Suppressor macrophage treated with lipopolysaccharide for 1 hour (primary cell): ENCODE results near the gene ANKRD33B.
A peak's percentile ranks its signal among the peaks of the same experiment; 100 is the strongest.
"Not testable (repeated sequence)": the region's sequence is repeated elsewhere in the genome, so short reads cannot be mapped to it uniquely, and the experiment has no call there.

Experiments
- DNase-seq, 3 donors: peaks; one replicate each; pipeline ENCODE4 v3.0.0-alpha.2; 2020 to 2022

Gene ANKRD33B

GRCh38 chr5:10563945-10564837, at the start of gene ANKRD33B:
Gene ANKRD33B (plus strand): TSS chr5:10564070. CDS start chr5:10564468, 398 bp downstream.
- peak; percentile 89 to 97 (median 93) for DNase-seq

- not testable (repeated sequence) for DNase-seq
Measured at GRCh38 chr5:10514572-10514971, 49.3 kb upstream of the ANKRD33B start.

GRCh38 chr5:10515492-10515891, 48.4 kb upstream of the ANKRD33B start:
- no peak for DNase-seq

- no peak for DNase-seq
Measured at GRCh38 chr5:10518347-10518746, 45.5 kb upstream of the ANKRD33B start.

GRCh38 chr5:10519729-10520128, 44.1 kb upstream of the ANKRD33B start:
- no peak for DNase-seq

- DNase-seq, result no peak
Measured at GRCh38 chr5:10520706-10521105, 43.2 kb upstream of the ANKRD33B start.

- DNase-seq, result peak in 2 of 3 donors; percentile 27 to 45
Measured at GRCh38 chr5:10521466-10522223, 42.2 kb upstream of the ANKRD33B start.

- no peak for DNase-seq
Measured at GRCh38 chr5:10522224-10522611, 41.7 kb upstream of the ANKRD33B start.

GRCh38 chr5:10524376-10525123, 39.3 kb upstream of the ANKRD33B start:
- DNase-seq, result no peak

- no peak for DNase-seq
Measured at GRCh38 chr5:10525124-10525495, 38.8 kb upstream of the ANKRD33B start.

GRCh38 chr5:10527281-10527950, 36.5 kb upstream of the ANKRD33B start:
- DNase-seq, result no peak

GRCh38 chr5:10528056-10528816, 35.6 kb upstream of the ANKRD33B start:
- no peak for DNase-seq

- no peak for DNase-seq
Measured at GRCh38 chr5:10528827-10529226, 35.0 kb upstream of the ANKRD33B start.

- no peak for DNase-seq
Measured at GRCh38 chr5:10530601-10531320, 33.1 kb upstream of the ANKRD33B start.

- no peak for DNase-seq
Measured at GRCh38 chr5:10532421-10532820, 31.4 kb upstream of the ANKRD33B start.

GRCh38 chr5:10533226-10533625, 30.6 kb upstream of the ANKRD33B start:
- peak in 1 of 3 donors; percentile 30 for DNase-seq

GRCh38 chr5:10534561-10535530, 29.0 kb upstream of the ANKRD33B start:
- no peak for DNase-seq

- no peak for DNase-seq
Measured at GRCh38 chr5:10536511-10536910, 27.4 kb upstream of the ANKRD33B start.

GRCh38 chr5:10536931-10537579, 26.8 kb upstream of the ANKRD33B start:
- peak; percentile 8 to 44 (median 43) for DNase-seq
